ENCODE results near the gene FNBP1.

DNA sequence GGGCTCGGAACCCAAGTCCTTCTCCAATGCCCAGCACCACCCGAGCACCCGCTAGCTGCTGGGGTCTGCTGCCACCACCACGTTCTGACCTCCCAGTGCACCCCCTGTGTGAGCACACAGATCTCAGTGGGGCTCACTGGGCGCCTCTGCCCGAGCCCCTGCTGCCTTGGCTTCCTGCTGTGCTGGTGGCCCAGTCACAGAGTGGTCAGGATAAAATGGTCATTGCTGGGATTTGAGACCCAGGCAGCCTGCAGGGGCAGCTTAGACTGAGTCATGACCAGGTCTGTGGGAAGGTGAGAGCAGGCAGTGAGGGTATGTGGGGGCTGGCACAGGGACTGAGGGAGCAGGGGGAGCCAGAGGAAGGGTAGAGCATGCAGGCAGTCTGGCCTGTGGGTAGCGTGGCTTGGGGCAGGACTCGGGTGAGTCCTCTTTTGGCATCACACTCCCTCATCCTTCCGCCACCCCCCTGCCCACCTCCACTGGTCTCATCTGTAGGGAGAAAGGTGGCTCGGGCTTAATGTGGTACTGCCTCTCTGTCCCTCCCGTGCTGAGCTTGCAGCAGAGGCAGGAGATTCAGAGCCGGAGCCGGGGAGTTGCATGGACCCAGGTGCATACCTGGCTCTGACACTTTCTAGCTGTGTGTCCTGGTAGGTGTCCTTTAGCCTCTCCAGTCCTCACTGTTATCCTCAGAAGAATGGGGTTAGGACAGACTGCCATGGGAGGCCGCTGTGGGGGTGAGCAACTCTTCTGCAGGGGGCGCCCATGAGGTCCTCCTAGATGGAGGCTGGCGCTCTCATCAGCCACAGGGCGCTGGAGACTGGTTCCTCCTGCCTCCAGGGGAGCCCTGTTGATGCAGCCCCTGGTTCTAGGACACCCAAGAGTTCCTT lies 175.6 kb downstream of the FNBP1 start:
- no peak for TF ChIP-seq POLR2A (IDR thresholded peaks at IDR 0.05)
- no peak for TF ChIP-seq POLR2AphosphoS5 (IDR thresholded peaks at IDR 0.05)
- TF ChIP-seq, protein P1, sequence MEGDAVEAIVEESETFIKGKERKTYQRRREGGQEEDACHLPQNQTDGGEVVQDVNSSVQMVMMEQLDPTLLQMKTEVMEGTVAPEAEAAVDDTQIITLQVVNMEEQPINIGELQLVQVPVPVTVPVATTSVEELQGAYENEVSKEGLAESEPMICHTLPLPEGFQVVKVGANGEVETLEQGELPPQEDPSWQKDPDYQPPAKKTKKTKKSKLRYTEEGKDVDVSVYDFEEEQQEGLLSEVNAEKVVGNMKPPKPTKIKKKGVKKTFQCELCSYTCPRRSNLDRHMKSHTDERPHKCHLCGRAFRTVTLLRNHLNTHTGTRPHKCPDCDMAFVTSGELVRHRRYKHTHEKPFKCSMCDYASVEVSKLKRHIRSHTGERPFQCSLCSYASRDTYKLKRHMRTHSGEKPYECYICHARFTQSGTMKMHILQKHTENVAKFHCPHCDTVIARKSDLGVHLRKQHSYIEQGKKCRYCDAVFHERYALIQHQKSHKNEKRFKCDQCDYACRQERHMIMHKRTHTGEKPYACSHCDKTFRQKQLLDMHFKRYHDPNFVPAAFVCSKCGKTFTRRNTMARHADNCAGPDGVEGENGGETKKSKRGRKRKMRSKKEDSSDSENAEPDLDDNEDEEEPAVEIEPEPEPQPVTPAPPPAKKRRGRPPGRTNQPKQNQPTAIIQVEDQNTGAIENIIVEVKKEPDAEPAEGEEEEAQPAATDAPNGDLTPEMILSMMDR (IDR thresholded peaks at IDR 0.05) = no peak
